Vagina (tissue), 2 donors: ENCODE data around the gene CCDC88C.

Experiments
- CTCF ChIP-seq, 3 experiments: fragments of 450-650 bp in 2 of 3; fragments of 200-600 bp in 1 of 3; sonication (generic) in 1 of 3; IDR thresholded peaks; one replicate each; pipeline ENCODE4 v1.5.1; 2017 to 2019; ENCODE audit warnings: antibody characterized with exemption in 3 of 3, mild to moderate bottlenecking in 2 of 3, moderate library complexity in 2 of 3
- POLR2A ChIP-seq, 2 donors: fragments of 450-650 bp; IDR thresholded peaks; one replicate each; pipeline ENCODE4 v1.6.1; 2017; ENCODE audit warnings: antibody characterized with exemption in 2 of 2, mild to moderate bottlenecking in 2 of 2, moderate library complexity in 2 of 2
- POLR2AphosphoS5 ChIP-seq, 2 donors: sonication (generic); formaldehyde crosslinking; IDR thresholded peaks; one replicate each; pipeline ENCODE4 v1.9.0; 2017; ENCODE audit warnings: antibody characterized with exemption in 2 of 2, mild to moderate bottlenecking in 2 of 2, low read depth in 1 of 2; ENCODE audit not compliant: insufficient read depth in 1 of 2

GRCh38 chr14:91302391-91302790 lies 115.2 kb downstream of the CCDC88C start:
- TF ChIP-seq CTCF (IDR thresholded peaks at IDR 0.05) (no peak), POLR2A (IDR thresholded peaks at IDR 0.05) (no peak), POLR2AphosphoS5 (IDR thresholded peaks at IDR 0.05; ENCODE audit: insufficient read depth in 1 of 2, low read depth in 1 of 2) (no peak)
